HG03135 (cell line): ENCODE results near the gene CDK5RAP3.
A peak's percentile ranks its signal among the peaks of the same experiment; 100 is the strongest.
"Not testable (repeated sequence)": the region's sequence is repeated elsewhere in the genome, so short reads cannot be mapped to it uniquely, and the experiment has no call there.

Experiments used
- ATAC-seq: cut with Tn5 transposase; IDR thresholded peaks from one replicate; pipeline ENCODE4 v1.9.1; 2021; ENCODE audit warnings: mild to moderate bottlenecking, moderate library complexity; ENCODE audit not compliant: unreplicated experiment

CDK5RAP3 gene

DNA sequence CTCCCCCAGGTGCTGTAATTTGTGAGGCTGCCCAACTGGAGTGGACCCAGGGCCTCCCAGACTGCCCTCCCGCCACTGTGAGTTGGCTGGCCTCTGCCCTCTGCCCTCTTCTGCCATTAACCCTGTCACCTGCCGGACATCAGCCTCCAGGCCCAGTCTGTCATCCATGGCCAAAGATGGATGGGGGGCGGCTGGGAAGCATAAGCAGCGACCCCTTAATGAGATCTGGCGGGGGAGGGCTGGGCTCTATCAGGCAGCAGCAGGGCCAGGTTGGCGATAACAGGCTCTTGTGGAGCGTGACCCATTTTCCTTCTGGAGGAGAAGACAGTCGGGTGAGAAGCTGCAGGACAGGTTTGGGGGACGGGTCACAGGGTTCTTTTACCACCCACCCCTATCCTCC lies 25.3 kb downstream of the CDK5RAP3 start:
- ATAC-seq: no peak

GRCh38 chr17:47997586-47997985 lies 26.7 kb downstream of the CDK5RAP3 start:
- ATAC-seq: no peak

- no peak for ATAC-seq
Observed at GRCh38 chr17:47998044-47998443, 27.1 kb downstream of the CDK5RAP3 start.

GRCh38 chr17:47999582-47999981 lies 28.7 kb downstream of the CDK5RAP3 start:
- ATAC-seq: no peak

GRCh38 chr17:48001197-48001596 lies 30.3 kb downstream of the CDK5RAP3 start:
- ATAC-seq: no peak

DNA sequence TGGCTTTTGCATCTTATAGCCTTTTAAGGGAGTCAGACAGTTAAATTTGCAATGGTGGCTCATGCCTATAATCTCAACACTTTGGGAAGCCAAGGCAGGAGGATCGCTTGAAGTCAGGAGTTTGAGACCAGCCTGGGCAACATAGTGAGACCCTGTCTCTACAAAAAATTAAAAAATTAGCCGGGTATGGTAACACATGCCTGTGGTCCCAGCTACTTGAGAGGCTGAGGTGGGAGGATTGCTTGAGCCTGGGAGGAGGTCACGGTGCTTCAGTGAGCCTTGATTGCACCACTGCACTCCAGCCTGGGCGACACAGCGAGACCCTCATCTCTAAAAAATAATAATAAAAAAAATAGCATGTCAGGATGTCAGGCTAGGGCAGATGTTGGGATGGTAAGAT lies 30.7 kb downstream of the CDK5RAP3 start:
- ATAC-seq: not testable (repeated sequence)

DNA sequence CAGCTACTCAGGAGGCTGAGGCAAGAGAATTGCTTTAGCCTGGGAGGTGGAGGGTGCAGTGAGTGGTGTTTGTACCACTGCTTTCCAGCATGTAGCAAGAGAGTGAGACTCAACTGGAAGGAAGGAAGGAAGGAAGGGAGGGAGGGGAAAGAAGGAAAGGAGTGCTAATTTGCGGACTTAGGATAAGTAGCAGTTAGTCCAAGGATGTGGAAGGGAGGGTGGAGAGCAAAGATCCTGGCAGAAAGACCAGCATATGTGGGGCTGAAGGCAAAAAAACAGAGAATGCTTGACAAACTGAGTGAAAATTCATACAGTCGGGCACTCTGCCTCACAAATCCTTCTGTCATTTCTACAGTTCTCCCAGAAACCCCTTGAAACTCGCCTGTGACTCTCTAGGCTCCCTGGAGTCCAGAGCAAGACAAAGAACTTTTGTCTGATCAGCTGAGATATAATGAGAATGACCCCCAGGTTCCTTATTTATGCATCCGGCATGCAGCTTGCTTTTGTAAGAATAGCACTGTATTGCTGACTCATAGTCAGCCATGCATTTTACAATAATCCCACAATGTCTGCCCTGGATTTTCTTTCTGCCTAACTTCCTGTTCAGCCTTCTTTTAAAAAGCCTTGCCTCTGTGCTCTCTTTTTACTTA lies 31.5 kb downstream of the CDK5RAP3 start:
- no peak for ATAC-seq

GRCh38 chr17:48002916-48003416 lies 32.1 kb downstream of the CDK5RAP3 start:
- no peak for ATAC-seq

DNA sequence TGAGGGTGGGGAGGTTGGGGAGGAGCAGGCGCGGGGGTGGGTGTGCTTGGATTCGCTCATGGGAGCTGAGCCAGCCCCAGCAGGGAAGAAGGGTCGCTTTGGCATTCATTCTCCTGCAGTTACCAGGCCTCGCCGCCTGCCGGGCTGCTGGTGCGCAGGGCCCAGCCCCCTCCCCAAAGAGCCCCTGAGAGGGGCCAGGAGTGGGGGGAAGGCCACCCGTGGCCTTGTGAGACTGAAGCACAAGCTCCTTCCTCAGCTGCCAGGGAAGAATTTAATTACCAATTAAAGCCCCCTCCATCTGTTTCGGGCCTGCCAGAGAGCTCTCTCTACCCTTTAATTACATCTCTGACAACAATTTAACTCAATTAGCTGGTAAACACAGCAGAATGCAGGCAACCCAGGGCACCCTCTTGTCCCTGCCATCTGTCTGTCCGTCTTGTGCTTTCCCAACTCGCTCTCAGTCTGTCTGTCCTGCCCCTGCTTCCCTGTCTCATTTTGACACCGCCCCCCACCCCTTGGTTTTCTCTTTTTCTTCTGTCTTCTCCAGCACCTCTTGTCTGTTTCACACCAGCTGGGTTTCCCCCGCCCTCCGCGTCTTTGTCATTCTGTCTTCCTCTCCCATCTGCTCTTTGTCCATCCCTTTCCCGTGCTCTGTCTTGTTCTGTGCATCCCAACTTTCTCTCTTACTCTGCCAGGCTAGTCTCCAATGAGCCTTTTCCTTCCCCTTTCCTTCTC lies 32.7 kb downstream of the CDK5RAP3 start:
- no peak for ATAC-seq

- no peak for ATAC-seq
Observed at GRCh38 chr17:48004983-48005382, 34.1 kb downstream of the CDK5RAP3 start.

GRCh38 chr17:48006936-48007709 lies 36.2 kb downstream of the CDK5RAP3 start:
- no peak for ATAC-seq

GRCh38 chr17:48010193-48010592 lies 39.3 kb downstream of the CDK5RAP3 start:
- ATAC-seq: no peak

DNA sequence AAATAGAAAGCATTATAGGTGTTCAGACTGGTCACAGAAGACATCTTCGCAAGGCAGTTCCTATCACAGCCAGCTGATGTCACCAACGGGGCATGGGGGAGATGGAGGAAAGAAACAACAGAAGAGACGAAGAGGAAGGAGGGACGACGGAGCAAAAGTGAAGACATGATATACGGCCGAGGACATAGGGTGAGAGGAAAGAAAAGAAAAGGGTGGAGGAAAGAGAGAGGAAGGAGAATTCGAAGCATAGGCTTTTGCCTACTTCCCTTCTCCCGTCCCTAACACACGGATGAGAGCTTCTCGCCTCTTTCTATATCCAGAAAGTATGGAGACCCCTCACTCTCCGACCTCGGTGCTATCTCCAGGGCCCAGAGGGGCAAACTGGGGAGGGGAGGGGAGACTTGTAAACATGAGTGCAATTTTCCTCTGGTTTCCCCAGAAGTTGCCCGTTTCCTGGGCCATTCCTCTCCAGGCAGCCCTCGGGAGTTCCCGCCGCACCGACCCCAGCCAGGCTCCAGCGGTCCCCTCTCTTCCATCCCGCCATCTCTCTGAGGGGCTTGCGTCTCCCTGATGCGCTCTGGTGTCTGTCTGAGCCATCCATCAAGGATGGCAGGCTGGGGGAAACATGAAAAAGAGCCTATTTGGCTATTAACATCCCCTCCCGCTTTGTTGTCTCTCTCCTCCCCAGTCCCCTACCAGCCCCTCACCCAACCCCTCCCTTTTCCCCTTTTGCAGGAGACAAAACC lies 40.7 kb downstream of the CDK5RAP3 start:
- no peak for ATAC-seq

DNA sequence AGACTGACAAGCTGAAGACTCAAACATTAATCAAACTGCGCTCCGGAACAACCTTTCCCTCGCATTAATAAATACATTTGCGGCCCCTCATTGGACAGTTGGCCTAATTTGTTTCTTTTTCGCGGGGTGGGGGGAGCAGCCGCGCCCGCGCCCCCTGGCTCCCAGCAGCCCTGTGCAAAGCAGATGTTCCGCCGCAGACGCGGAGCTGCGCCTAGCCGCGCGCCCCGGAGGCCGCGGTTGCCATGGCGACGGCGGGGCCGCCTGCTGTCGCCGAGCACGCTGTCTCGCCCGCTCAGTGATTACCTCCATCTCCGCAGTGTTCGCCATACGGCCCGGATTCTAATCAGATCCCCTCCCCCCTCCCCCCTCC lies 41.2 kb downstream of the CDK5RAP3 start:
- peak; percentile 65 for ATAC-seq

- no peak for ATAC-seq
Observed at GRCh38 chr17:48012654-48013053, 41.7 kb downstream of the CDK5RAP3 start.

GRCh38 chr17:48013876-48014594 lies 43.1 kb downstream of the CDK5RAP3 start:
- ATAC-seq: no peak

DNA sequence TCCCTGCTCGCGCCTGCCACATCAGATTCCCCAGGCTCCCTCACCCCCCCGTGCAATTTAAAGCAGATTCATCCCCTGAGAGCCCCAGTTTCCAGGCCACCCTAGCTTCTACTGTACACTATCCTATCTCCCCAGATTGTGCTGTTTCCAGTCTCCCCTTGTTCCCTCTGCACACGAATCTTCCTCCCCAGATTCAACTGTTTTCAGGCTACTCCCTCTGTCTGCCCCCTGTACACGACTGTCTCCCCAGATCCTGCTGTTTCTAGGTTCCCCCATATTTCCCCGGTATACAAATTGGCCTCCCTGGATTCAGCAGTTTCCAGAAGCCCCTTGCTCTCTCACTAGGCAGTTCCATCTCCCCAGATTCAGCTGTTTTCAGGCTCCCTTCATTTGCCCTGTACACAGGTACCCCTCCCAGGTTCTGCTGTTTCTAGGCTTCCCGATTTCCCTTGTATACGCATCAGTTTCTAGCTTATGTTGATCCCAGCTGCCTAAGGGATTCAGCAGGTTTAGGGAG lies 43.7 kb downstream of the CDK5RAP3 start:
- no peak for ATAC-seq

DNA sequence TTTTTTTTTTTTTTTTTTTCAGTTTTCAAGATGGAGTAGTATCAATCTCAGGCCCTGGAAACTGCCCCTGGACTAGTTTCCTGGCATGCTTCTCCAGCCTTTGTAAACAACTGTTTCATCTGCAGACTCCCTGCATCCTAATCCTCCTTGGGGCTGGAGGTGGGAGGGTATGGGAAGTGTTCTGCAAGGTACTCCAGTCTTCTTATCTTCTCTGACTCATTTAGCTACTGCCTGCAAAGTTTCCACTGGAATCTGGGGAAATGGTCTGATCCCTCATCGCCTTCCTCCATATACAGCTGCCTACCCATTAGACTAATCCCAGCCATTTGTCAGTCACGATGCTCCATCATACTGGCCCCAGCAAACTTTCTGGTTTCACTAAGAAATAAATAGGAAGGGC lies 45.2 kb downstream of the CDK5RAP3 start:
- ATAC-seq: no peak

DNA sequence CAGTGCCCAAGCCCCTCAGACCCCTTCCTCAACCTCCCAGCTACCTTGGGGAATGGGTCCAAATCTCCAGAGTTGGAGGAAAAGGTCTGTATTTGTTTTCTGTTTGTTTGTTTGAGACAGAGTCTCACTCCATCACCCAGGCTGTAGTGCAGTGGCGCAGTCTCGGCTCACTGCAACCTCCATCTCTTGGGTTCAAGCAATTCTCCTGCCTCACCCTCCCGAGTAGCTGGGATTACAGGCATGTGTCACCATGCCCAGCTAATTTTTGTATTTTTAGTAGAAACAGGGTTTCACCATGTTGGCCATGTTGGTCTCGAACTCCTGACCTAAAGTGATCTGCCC lies 46.9 kb downstream of the CDK5RAP3 start:
- ATAC-seq: peak; percentile 12

DNA sequence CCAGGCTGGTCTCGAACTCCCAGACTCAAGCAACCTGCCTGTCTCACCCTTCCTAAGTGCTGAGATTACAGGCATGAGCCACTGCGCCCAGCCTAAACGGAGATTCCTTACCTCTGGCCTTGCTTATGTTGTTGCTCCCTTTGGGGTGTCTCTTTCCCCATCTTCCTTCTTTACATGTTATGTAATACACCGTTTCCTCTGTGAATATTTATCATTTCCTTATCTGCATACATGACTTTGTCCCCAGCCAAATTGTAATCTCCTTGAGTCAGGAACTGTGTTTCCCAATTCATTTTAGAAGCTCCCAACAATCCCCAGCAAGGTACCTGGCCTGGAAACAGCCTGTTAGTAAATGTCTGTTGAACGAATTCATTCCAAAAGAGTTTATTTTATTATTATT lies 51.0 kb downstream of the CDK5RAP3 start:
- no peak for ATAC-seq
